Brain microvascular endothelial cell (primary cell): ENCODE measurements around the gene FADS6.

Experiments used
- DNase-seq: peaks from one replicate; pipeline ENCODE4 v3.0.0-alpha.2; 2020
- H3K27ac ChIP-seq: fragments of 250-450 bp; sonication (Bioruptor Pico); 2 replicates; pipeline ENCODE4 v1.5.1; 2020; ENCODE audit warnings: mild to moderate bottlenecking, moderate library complexity
- H3K27me3 ChIP-seq: fragments of 250-450 bp; sonication (Bioruptor Pico); replicated peaks from 2 replicates; pipeline ENCODE4 v1.5.1; 2020; ENCODE audit warnings: mild to moderate bottlenecking
- H3K36me3 ChIP-seq: fragments of 250-450 bp; sonication (Bioruptor Pico); replicated peaks from 2 replicates; pipeline ENCODE4 v1.5.1; 2020; ENCODE audit warnings: mild to moderate bottlenecking
- H3K4me3 ChIP-seq: 2 replicates; pipeline ENCODE4 v1.5.1; 2011; ENCODE audit warnings: low read depth, mild to moderate bottlenecking, control low read depth, low read length, moderate library complexity
- CTCF ChIP-seq: IDR thresholded peaks from 2 replicates; pipeline ENCODE4 v1.5.1; 2011; ENCODE audit warnings: low read depth, mild to moderate bottlenecking, moderate library complexity, low read length, control low read depth, inconsistent platforms; ENCODE audit errors: missing control alignments
- in situ Hi-C: cut with HindIII; loops from 2 replicates; pipeline ENCODE4 v1.10.0; 2017; ENCODE audit warnings: low sequenced_read_pairs, low pct_ligation_motif_present

Gene FADS6

GRCh38 chr17:74900208-74900607 lies 6.8 kb upstream of the FADS6 start:
- Histone ChIP-seq H3K27me3 (peaks cover 7% of the 10 kb centered on the region), H3K36me3 (no peaks in the 10 kb centered on the region), H3K4me3 (no peak overlapping the region), H3K27ac (no peak overlapping the region)
- TF ChIP-seq CTCF = no peak
- in situ Hi-C loops = no loop called here
- DNase-seq = no peak

DNA sequence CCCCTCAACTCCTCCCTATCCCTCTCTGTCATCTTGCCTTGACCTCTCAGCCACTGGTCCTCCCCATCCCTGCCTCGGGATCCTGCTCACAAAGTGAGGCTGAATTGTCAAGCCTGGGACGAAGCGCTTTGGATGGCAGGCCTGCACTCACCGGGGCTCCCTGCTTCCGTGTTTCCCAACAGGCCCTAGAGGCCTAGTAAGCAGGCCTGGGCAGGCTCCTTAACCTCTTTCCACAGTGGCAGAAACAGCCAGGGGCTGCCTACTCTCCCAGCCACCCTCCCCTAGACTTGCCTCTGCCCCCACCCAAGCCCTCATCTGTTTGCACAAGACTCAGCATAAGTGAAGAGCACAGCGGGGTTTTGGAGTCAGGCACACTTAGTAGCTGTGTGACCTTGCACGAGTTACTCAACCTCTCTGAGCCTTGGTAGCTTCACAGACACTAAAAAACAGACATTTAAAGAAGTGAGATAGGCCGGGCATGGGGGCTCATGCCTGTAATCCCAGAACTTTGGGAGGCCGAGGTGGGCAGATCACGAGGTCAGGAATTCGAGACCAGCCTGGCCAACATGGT lies 5.0 kb upstream of the FADS6 start:
- peaks cover 23% of the 10 kb centered on the region for H3K27me3 ChIP-seq
- H3K36me3 ChIP-seq = no peaks in the 10 kb centered on the region
- no peak for DNase-seq
- no peak overlapping the region for H3K27ac ChIP-seq
- no peak overlapping the region for H3K4me3 ChIP-seq
- in situ Hi-C loops = no loop called here
- TF ChIP-seq CTCF = no peak

- peaks cover 44% of the 10 kb centered on the region for H3K27me3 ChIP-seq
- H3K4me3 ChIP-seq = no peak overlapping the region
- DNase-seq = no peak
- TF ChIP-seq CTCF = no peak
- H3K36me3 ChIP-seq = no peaks in the 10 kb centered on the region
- in situ Hi-C loops = no loop called here
- no peak overlapping the region for H3K27ac ChIP-seq
Observed at GRCh38 chr17:74893936-74894671, 671 bp upstream of the FADS6 start.

DNA sequence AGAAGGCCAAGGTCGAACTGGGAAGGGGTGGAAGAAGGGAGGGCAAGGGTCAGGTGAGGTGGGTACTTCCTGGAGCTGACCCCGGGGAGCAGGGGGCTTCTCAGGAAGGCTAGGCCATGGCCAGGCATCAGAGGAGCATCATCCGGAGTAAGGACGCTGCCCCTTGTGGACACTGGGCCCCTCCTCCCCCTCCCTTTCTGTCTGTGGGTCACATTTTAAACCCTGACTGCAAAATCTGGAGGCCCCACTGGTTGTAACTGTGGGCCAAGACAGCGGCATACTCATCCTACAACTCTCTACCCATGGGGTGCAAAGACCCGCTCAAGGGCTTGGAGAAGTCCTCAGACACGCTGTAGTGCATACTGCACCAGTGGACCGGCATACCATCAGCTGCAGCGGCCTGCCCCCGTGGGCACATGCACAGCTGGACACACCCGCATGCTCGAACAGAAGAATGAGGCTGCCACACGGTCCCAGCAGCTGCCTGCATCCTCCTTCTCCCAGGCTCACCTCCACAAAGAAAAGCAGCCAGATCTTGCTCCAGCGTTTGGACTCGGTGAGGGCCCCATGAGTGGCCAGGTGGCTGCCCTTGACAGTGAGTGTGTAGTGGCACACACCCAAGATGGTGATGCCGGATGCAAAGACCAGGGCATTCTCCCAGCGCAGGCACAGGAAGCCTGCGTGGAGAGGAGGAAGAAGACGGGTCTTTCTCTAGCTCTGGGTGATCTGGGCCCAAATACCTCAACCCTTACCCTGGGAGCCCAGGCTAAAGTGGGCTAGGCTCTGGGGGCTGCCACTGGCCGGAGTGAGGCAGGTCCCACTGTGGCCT lies 1.2 kb downstream of the FADS6 start:
- TF ChIP-seq CTCF = peak; percentile 9
- H3K27me3 ChIP-seq = peaks cover 48% of the 10 kb centered on the region
- no peak for DNase-seq
- H3K27ac ChIP-seq = no peak overlapping the region
- in situ Hi-C loops = no loop called here
- H3K36me3 ChIP-seq = no peaks in the 10 kb centered on the region
- H3K4me3 ChIP-seq = no peak overlapping the region

DNA sequence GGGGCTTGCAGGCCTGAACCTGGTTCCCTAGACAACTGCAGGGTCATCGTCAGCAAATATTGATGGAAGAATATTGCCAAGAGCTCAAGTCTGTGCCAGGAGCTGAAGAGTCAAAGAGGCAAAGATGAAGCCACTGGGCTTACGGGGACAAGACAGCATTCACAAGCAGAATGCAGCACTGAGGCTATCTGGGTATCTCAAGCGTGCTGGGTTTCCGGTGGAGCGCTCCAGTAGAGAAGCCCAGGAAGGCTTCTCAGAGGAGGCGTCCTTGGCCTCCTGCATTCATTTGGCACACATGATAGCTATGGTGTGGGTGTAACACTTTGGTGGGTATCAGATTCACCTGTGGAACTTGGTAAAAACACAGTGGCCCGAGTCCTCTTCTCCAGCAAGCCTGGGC lies 2.9 kb downstream of the FADS6 start:
- Histone ChIP-seq H3K4me3 (no peak overlapping the region), H3K36me3 (no peaks in the 10 kb centered on the region), H3K27me3 (peaks cover 41% of the 10 kb centered on the region), H3K27ac (no peak overlapping the region)
- TF ChIP-seq CTCF = no peak
- no peak for DNase-seq
- in situ Hi-C loops = no loop called here
